BE2C (cell line): ENCODE results near the gene SERPING1.

Experiments used
- DNase-seq: peaks from one replicate; pipeline ENCODE4 v3.0.0-alpha.2; 2020
- H3K27me3 ChIP-seq: fragments of 250-450 bp; sonication (Bioruptor Pico); 2 replicates; pipeline ENCODE4 v1.5.1; 2020; ENCODE audit warnings: mild to moderate bottlenecking
- H3K36me3 ChIP-seq: fragments of 250-450 bp; sonication (Bioruptor Pico); 2 replicates; pipeline ENCODE4 v1.5.1; 2020; ENCODE audit warnings: mild to moderate bottlenecking
- H3K4me1 ChIP-seq: fragments of 250-450 bp; sonication (Bioruptor Pico); 2 replicates; pipeline ENCODE4 v1.5.1; 2020
- H3K4me3 ChIP-seq: 2 replicates; pipeline ENCODE4 v1.5.1; 2011; ENCODE audit warnings: low read depth, low read length
- H3K9me3 ChIP-seq: fragments of 250-450 bp; sonication (Bioruptor Pico); 2 replicates; pipeline ENCODE4 v1.5.1; 2020
- TF ChIP-seq, protein P1 (sequence below): IDR thresholded peaks from 2 replicates; pipeline ENCODE4 v1.5.1; 2012; ENCODE audit warnings: mild to moderate bottlenecking, low read depth, low read length

The SERPING1 gene

DNA sequence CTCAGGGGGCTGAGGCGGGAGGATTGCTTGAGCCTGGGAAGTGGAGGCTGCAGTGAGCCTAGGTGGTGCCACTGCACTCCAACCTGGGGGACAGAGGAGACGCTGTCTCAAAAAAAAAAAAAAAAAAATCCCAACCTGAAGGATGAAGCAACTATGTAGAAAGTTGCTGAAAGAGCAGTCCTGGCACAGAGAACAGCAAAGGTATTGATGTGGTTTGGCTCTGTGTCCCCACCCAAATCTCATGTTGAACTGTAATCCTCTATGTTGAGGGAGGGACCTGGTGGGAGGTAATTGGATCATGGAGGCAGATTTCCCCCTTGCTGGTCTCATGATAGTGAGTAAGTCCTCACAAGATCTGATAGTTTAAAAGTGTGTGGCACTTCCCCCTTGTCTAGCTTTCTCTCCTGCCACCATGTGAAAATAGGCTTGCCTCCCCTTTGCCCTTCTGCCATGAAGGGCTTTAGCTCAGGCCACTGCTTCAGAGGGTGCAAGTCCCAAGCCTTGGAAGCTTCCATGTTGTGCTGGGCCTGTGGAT is 10.7 kb upstream of the SERPING1 start:
- Histone ChIP-seq H3K4me3 (no peak overlapping the region), H3K27me3 (no peaks in the 10 kb centered on the region), H3K4me1 (no peaks in the 10 kb centered on the region), H3K36me3 (no peaks in the 10 kb centered on the region), H3K9me3 (no peaks in the 10 kb centered on the region)
- TF ChIP-seq, protein P1, sequence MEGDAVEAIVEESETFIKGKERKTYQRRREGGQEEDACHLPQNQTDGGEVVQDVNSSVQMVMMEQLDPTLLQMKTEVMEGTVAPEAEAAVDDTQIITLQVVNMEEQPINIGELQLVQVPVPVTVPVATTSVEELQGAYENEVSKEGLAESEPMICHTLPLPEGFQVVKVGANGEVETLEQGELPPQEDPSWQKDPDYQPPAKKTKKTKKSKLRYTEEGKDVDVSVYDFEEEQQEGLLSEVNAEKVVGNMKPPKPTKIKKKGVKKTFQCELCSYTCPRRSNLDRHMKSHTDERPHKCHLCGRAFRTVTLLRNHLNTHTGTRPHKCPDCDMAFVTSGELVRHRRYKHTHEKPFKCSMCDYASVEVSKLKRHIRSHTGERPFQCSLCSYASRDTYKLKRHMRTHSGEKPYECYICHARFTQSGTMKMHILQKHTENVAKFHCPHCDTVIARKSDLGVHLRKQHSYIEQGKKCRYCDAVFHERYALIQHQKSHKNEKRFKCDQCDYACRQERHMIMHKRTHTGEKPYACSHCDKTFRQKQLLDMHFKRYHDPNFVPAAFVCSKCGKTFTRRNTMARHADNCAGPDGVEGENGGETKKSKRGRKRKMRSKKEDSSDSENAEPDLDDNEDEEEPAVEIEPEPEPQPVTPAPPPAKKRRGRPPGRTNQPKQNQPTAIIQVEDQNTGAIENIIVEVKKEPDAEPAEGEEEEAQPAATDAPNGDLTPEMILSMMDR: no peak
- DNase-seq: no peak

DNA sequence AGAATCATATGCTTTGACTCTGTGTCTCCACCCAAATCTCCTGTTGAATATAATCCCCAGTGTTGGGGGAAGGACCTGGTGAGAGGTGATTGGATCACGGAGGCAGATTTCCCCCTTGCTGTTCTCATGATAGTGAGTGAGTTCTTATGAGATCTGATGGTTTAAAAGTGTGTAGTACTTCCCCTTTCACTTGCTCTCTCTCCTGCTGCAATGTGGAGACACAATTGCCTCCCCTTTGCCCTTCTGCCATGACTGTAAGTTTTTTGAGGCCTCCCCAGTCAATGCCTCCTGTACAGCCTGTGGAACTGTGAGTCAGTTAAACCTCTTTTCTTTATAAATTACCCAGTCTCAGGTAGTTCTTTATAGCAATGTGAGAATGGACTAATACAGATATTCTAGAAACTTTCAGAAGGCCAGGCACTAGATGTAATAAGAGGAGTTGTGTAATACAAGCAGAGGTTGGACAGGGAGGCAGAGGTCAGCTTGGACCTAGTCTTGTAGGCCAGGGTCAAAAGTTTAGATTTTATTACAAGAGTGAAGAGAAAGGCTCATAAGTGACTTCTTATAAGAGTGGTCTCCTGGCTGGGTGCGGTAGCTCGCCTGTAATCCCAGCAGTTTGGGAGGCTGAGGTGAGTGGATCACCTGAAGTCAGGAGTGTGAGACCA is 9.3 kb upstream of the SERPING1 start:
- no peak overlapping the region for H3K4me3 ChIP-seq
- H3K9me3 ChIP-seq: no peaks in the 10 kb centered on the region
- no peaks in the 10 kb centered on the region for H3K27me3 ChIP-seq
- TF ChIP-seq, protein P1: no peak
- H3K36me3 ChIP-seq: no peaks in the 10 kb centered on the region
- DNase-seq: no peak
- no peaks in the 10 kb centered on the region for H3K4me1 ChIP-seq

GRCh38 chr11:57596266-57596885 is 1.1 kb upstream of the SERPING1 start:
- TF ChIP-seq, protein P1: no peak
- H3K4me3 ChIP-seq: no peak overlapping the region
- H3K27me3 ChIP-seq: no peaks in the 10 kb centered on the region
- H3K9me3 ChIP-seq: no peaks in the 10 kb centered on the region
- H3K36me3 ChIP-seq: no peaks in the 10 kb centered on the region
- no peaks in the 10 kb centered on the region for H3K4me1 ChIP-seq
- DNase-seq: no peak

GRCh38 chr11:57597916-57598830 is 688 bp downstream of the SERPING1 start:
- TF ChIP-seq, protein P1: no peak
- Histone ChIP-seq H3K9me3 (no peaks in the 10 kb centered on the region), H3K4me1 (no peaks in the 10 kb centered on the region), H3K27me3 (no peaks in the 10 kb centered on the region), H3K36me3 (no peaks in the 10 kb centered on the region), H3K4me3 (no peak overlapping the region)
- DNase-seq: peak; percentile 16

GRCh38 chr11:57598831-57599155 is 1.3 kb downstream of the SERPING1 start:
- TF ChIP-seq, protein P1: no peak
- H3K27me3 ChIP-seq: no peaks in the 10 kb centered on the region
- no peaks in the 10 kb centered on the region for H3K36me3 ChIP-seq
- H3K9me3 ChIP-seq: no peaks in the 10 kb centered on the region
- H3K4me3 ChIP-seq: no peak overlapping the region
- DNase-seq: no peak
- H3K4me1 ChIP-seq: no peaks in the 10 kb centered on the region

DNA sequence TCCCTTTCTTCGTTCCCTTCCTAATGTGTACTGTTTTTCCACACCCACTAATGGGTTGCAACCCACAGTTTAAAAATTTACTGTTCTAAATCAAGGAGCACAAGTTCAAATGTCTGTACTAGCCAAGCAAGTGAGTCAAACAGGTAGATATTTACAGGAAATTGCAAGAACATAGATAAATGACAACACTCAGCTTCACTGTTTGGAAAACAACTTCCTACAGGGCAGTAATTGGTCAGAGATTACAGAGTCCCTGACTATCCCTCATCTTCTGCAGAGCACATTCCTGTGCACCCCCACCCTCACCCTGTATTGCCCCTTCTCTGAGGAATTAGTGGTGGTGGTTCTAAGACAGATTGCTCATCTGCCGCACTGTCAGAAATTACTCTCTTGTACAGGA is 1.9 kb downstream of the SERPING1 start:
- Histone ChIP-seq H3K27me3 (no peaks in the 10 kb centered on the region), H3K4me1 (no peaks in the 10 kb centered on the region), H3K36me3 (no peaks in the 10 kb centered on the region), H3K9me3 (no peaks in the 10 kb centered on the region), H3K4me3 (no peak overlapping the region)
- TF ChIP-seq, protein P1: no peak
- no peak for DNase-seq
